CD14-positive monocyte (primary cell): ENCODE measurements around the gene PRDM11. TPM values are rescaled to one million over a fixed set of nuclear protein-coding genes. Genes with fewer than 3 reads are reported as not detected.
"Not testable (repeated sequence)": the region's sequence is repeated elsewhere in the genome, so short reads cannot be mapped to it uniquely, and the experiment has no call there.

Experiments used
- DNase-seq, 3 donors: peaks; one replicate each; pipeline ENCODE4 v3.0.0-alpha.2; 2011 to 2022
- H2AFZ ChIP-seq: 2 replicates; pipeline ENCODE4 v1.6.0; 2012; ENCODE audit warnings: mild to moderate bottlenecking, low read depth, low read length, inconsistent platforms; ENCODE audit not compliant: insufficient read depth, poor library complexity, severe bottlenecking
- H3K27ac ChIP-seq, 2 donors: 1 replicate in 1 of 2; 2 replicates in 1 of 2; pipeline ENCODE4 v1.5.1; 2012 to 2013; ENCODE audit warnings: low read length in 2 of 2, control low read depth in 1 of 2, inconsistent platforms in 1 of 2, low read depth in 1 of 2, mild to moderate bottlenecking in 1 of 2
- H3K27me3 ChIP-seq, 2 donors: one replicate each; pipeline versions ENCODE4 v1.6.0 to v1.6.1; 2011 to 2013; ENCODE audit warnings: low read length in 2 of 2; ENCODE audit not compliant: control insufficient read depth in 2 of 2, insufficient read depth in 2 of 2
- H3K36me3 ChIP-seq, 2 donors: replicated peaks in 1 of 2; 1 replicate in 1 of 2; 2 replicates in 1 of 2; pipeline versions ENCODE4 v1.5.1 to v1.6.1; 2012 to 2013; ENCODE audit warnings: low read length in 2 of 2, control low read depth in 1 of 2, inconsistent platforms in 1 of 2, mild to moderate bottlenecking in 1 of 2; ENCODE audit not compliant: insufficient read depth in 2 of 2, control insufficient read depth in 1 of 2
- H3K4me1 ChIP-seq, 2 donors: 1 replicate in 1 of 2; 2 replicates in 1 of 2; pipeline versions ENCODE4 v1.5.1 to v1.6.1; 2012 to 2013; ENCODE audit warnings: low read length in 2 of 2, control low read depth in 1 of 2, inconsistent platforms in 1 of 2, mild to moderate bottlenecking in 1 of 2, moderate library complexity in 1 of 2; ENCODE audit not compliant: insufficient read depth in 2 of 2, control insufficient read depth in 1 of 2
- H3K4me2 ChIP-seq: replicated peaks from 2 replicates; pipeline ENCODE3; 2012; ENCODE audit warnings: low read length, moderate library complexity, mild to moderate bottlenecking; ENCODE audit not compliant: poor library complexity, severe bottlenecking; ENCODE audit errors: extremely low read depth
- H3K4me3 ChIP-seq, 3 experiments: fragments of 200-600 bp in 1 of 3; sonication (generic) in 1 of 3; replicated peaks in 1 of 3; 1 replicate in 2 of 3; 2 replicates in 1 of 3; pipeline ENCODE4 v1.5.1; 2011 to 2013; ENCODE audit warnings: low read length in 3 of 3, mild to moderate bottlenecking in 3 of 3, control low read depth in 2 of 3, low read depth in 2 of 3, inconsistent platforms in 1 of 3, moderate library complexity in 1 of 3
- H3K79me2 ChIP-seq: 2 replicates; pipeline ENCODE4 v1.6.0; 2012; ENCODE audit warnings: mild to moderate bottlenecking, control low read depth, inconsistent platforms, low read length, moderate library complexity; ENCODE audit not compliant: insufficient read depth
- H3K9ac ChIP-seq: 2 replicates; pipeline ENCODE4 v1.6.0; 2017; ENCODE audit warnings: low read length, mild to moderate bottlenecking; ENCODE audit not compliant: insufficient read depth, poor library complexity, severe bottlenecking
- H3K9me3 ChIP-seq, 2 donors: replicated peaks in 1 of 2; 1 replicate in 1 of 2; 2 replicates in 1 of 2; pipeline versions ENCODE4 v1.5.1 to v1.6.1; 2012 to 2013; ENCODE audit warnings: low read length in 2 of 2, control low read depth in 1 of 2; ENCODE audit not compliant: control insufficient read depth in 1 of 2, insufficient read depth in 1 of 2
- H4K20me1 ChIP-seq: 2 replicates; pipeline ENCODE4 v1.6.0; 2012; ENCODE audit warnings: mild to moderate bottlenecking, low read length, control low read depth, moderate library complexity; ENCODE audit not compliant: insufficient read depth
- H3K27ac Mint-ChIP-seq, 7 donors: one replicate each; pipeline ENCODE4 v1.8.0; 2020; ENCODE audit warnings: mild to moderate bottlenecking in 7 of 7, mixed read lengths in 7 of 7, moderate library complexity in 6 of 7, inconsistent platforms in 2 of 7
- H3K27me3 Mint-ChIP-seq, 3 donors: one replicate each; pipeline ENCODE4 v1.8.0; 2021 to 2022; ENCODE audit warnings: low read depth in 3 of 3, mild to moderate bottlenecking in 3 of 3, mixed read lengths in 3 of 3, moderate library complexity in 3 of 3, inconsistent platforms in 1 of 3
- H3K36me3 Mint-ChIP-seq, 2 donors: one replicate each; pipeline ENCODE4 v1.8.0; 2020; ENCODE audit warnings: mixed read lengths in 2 of 2, inconsistent platforms in 1 of 2, mild to moderate bottlenecking in 1 of 2
- H3K4me1 Mint-ChIP-seq: one replicate; pipeline ENCODE4 v1.8.0; 2020; ENCODE audit warnings: mild to moderate bottlenecking, mixed read lengths
- H3K4me3 Mint-ChIP-seq, 2 donors: one replicate each; pipeline ENCODE4 v1.8.0; 2020; ENCODE audit warnings: mild to moderate bottlenecking in 2 of 2, mixed read lengths in 2 of 2, moderate library complexity in 1 of 2
- H3K9me3 Mint-ChIP-seq, 7 donors: one replicate each; pipeline ENCODE4 v1.8.0; 2020 to 2022; ENCODE audit warnings: mixed read lengths in 7 of 7, mild to moderate bottlenecking in 6 of 7, moderate library complexity in 6 of 7, inconsistent platforms in 2 of 7
- CTCF ChIP-seq: fragments of 200-600 bp; IDR thresholded peaks from one replicate; pipeline ENCODE4 v1.8.0; 2022; ENCODE audit warnings: antibody characterized with exemption, mild to moderate bottlenecking
- WGBS: methylation state at CpG from one replicate; pipeline ENCODE4 v1.1.5; 2013; ENCODE audit warnings: missing lambda C conversion rate; ENCODE audit not compliant: insufficient coverage; 5-methylcytosine and 5-hydroxymethylcytosine counted together
- intact Hi-C, 2 donors: fragments of 100-400 bp; cut with micrococcal nuclease; formaldehyde crosslinking; loops; one replicate each; pipeline versions ENCODE4 v1.15.0 to v1.15.1; 2023
- polyA plus RNA-seq, 3 donors: library from polyadenylated mRNA; depleted of rRNA in 1 of 3; unstranded in 2 of 3; stranded (reverse) in 1 of 3; fragments of 300-500 nt in 2 of 3; fragments of >200 nt in 1 of 3; fragmentation: Illumina TruSeq in 2 of 3; gene quantifications; 1 replicate in 2 of 3; 2 replicates in 1 of 3; pipeline ENCODE4 v1.2.3, GENCODE V29; 2012 to 2021

Gene PRDM11
- polyA plus RNA-seq, 3 donors: 0.48 to 1.8 TPM; not detected in 1

- peaks cover 3 to 27% (median 12%) of the 10 kb centered on the region in 3 donors for H3K27me3 Mint-ChIP-seq
Observed at GRCh38 chr11:45113807-45114206, 32.6 kb upstream of the PRDM11 start.

GRCh38 chr11:45127836-45128235, 18.6 kb upstream of the PRDM11 start:
- H3K27ac ChIP-seq, H3K27ac Mint-ChIP-seq, H3K9ac ChIP-seq, H3K4me1 Mint-ChIP-seq, DNase-seq, H3K4me3 Mint-ChIP-seq, H3K4me1 ChIP-seq, H3K36me3 ChIP-seq, intact Hi-C loops, H3K36me3 Mint-ChIP-seq, H3K4me2 ChIP-seq, H2AFZ ChIP-seq, H3K9me3 ChIP-seq, H3K4me3 ChIP-seq, H4K20me1 ChIP-seq, H3K79me2 ChIP-seq: not testable (repeated sequence)
- H3K27me3 Mint-ChIP-seq: peaks cover 3 to 16% (median 11%) of the 10 kb centered on the region in 3 donors
- WGBS: no CpG with 5 or more reads among the region's 9 CpGs
- peaks cover 5 to 16% (median 9%) of the 10 kb centered on the region in 7 donors for H3K9me3 Mint-ChIP-seq
- peaks cover 4 to 14% of the 10 kb centered on the region in 2 donors for H3K27me3 ChIP-seq

More at GRCh38 chr11:45113807-45114206, 32.6 kb upstream of the PRDM11 start:
- Histone ChIP-seq H3K4me2 (no peak overlapping the region), H3K4me1 (no peaks in the 10 kb centered on the region), H3K79me2 (no peaks in the 10 kb centered on the region), H3K27me3 (peaks cover 3 to 5% of the 10 kb centered on the region in 2 donors), H4K20me1 (no peaks in the 10 kb centered on the region), H3K27ac (no peak overlapping the region), H3K36me3 (no peaks in the 10 kb centered on the region), H3K9me3 (no peaks in the 10 kb centered on the region), H3K9ac (no peak overlapping the region), H3K4me3 (no peak overlapping the region), H2AFZ (no peak overlapping the region)
- H3K27ac Mint-ChIP-seq: no peak overlapping the region
- no peak overlapping the region for H3K4me3 Mint-ChIP-seq
- peaks cover 0 to 4% (median 1%) of the 10 kb centered on the region in 7 donors for H3K9me3 Mint-ChIP-seq
- H3K36me3 Mint-ChIP-seq: no peaks in the 10 kb centered on the region
- no peak for TF ChIP-seq CTCF
- peaks cover 2% of the 10 kb centered on the region for H3K4me1 Mint-ChIP-seq
- DNase-seq: peak in 2 of 3 donors; percentile 6 to 24
- intact Hi-C loops: loop anchor here (2.0 to 10.0 kb wide), 2 partner anchors 181 to 219 kb away; no protein-coding TSS in a partner anchor
